ENCODE measurements around the gene AQP2. TPM values are rescaled to one million over a fixed set of nuclear protein-coding genes. Genes with fewer than 3 reads are reported as not detected.

The AQP2 gene
- total RNA-seq, 1 experiment from 2014 or later = not detected

- H3K4me1 ChIP-seq (replicated peaks) = peaks cover 14% of the 10 kb centered on the region
- H3K27me3 ChIP-seq (replicated peaks) = peaks cover 18% of the 10 kb centered on the region; the same call in 1 of the 2 replicates
- H3K27ac ChIP-seq = no peak within 1 kb of the TSS
- H3K4me3 ChIP-seq = no peak within 1 kb of the TSS
- DNase-seq (ENCODE audit: low read depth in 1 of 2, low spot score in 2 of 2) = no peak
- no peaks in the 10 kb centered on the region for H3K9me3 ChIP-seq (replicated peaks)
- no peaks in the 10 kb centered on the region for H3K36me3 ChIP-seq
Observed at GRCh38 chr12:49961111-49961922, 10.8 kb downstream of the AQP2 start, which contains the start of gene AQP5. Gene AQP5, plus strand, starts transcription at chr12:49961872. Its CDS starts 146 bp downstream, at chr12:49962018.

- peaks cover 18% of the 10 kb centered on the region; the same call in 1 of the 2 replicates for H3K27me3 ChIP-seq (replicated peaks)
Observed at GRCh38 chr12:49961993-49962764, 11.6 kb downstream of the AQP2 start.

GRCh38 chr12:49962861-49963765 lies 12.6 kb downstream of the AQP2 start:
- Histone ChIP-seq H3K4me1 (replicated peaks) (peaks cover 26% of the 10 kb centered on the region), H3K9me3 (replicated peaks) (no peaks in the 10 kb centered on the region), H3K36me3 (no peaks in the 10 kb centered on the region), H3K4me3 (no peak overlapping the region), H3K27me3 (replicated peaks) (peaks cover 18% of the 10 kb centered on the region; the same call in 1 of the 2 replicates), H3K27ac (no peak overlapping the region)
- no peak for DNase-seq (ENCODE audit: low read depth in 1 of 2, low spot score in 2 of 2)

More at GRCh38 chr12:49961993-49962764, 11.6 kb downstream of the AQP2 start:
- Histone ChIP-seq H3K4me3 (no peak overlapping the region), H3K4me1 (replicated peaks) (peaks cover 20% of the 10 kb centered on the region), H3K36me3 (no peaks in the 10 kb centered on the region), H3K27ac (no peak overlapping the region), H3K9me3 (replicated peaks) (no peaks in the 10 kb centered on the region)
- DNase-seq (ENCODE audit: low read depth in 1 of 2, low spot score in 2 of 2) = no peak

GRCh38 chr12:49963976-49964815 lies 13.7 kb downstream of the AQP2 start:
- Histone ChIP-seq H3K9me3 (replicated peaks) (no peaks in the 10 kb centered on the region), H3K4me3 (no peak overlapping the region), H3K27me3 (replicated peaks) (peaks cover 18% of the 10 kb centered on the region; the same call in 1 of the 2 replicates), H3K4me1 (replicated peaks) (peaks cover 25% of the 10 kb centered on the region), H3K27ac (no peak overlapping the region), H3K36me3 (no peaks in the 10 kb centered on the region)
- DNase-seq (ENCODE audit: low read depth in 1 of 2, low spot score in 2 of 2) = no peak

- Histone ChIP-seq H3K9me3 (replicated peaks) (no peaks in the 10 kb centered on the region), H3K27ac (no peak overlapping the region), H3K4me1 (replicated peaks) (peaks cover 17% of the 10 kb centered on the region), H3K36me3 (no peaks in the 10 kb centered on the region), H3K27me3 (replicated peaks) (peaks cover 24% of the 10 kb centered on the region; the same call in 1 of the 2 replicates), H3K4me3 (no peak overlapping the region)
- DNase-seq (ENCODE audit: low read depth in 1 of 2, low spot score in 2 of 2) = no peak
Observed at GRCh38 chr12:49964849-49965624, 14.5 kb downstream of the AQP2 start.

GRCh38 chr12:49965836-49966235 lies 15.3 kb downstream of the AQP2 start:
- H3K9me3 ChIP-seq (replicated peaks) = no peaks in the 10 kb centered on the region
- no peak overlapping the region for H3K27ac ChIP-seq
- no peaks in the 10 kb centered on the region for H3K36me3 ChIP-seq
- peaks cover 15% of the 10 kb centered on the region for H3K4me1 ChIP-seq (replicated peaks)
- H3K27me3 ChIP-seq (replicated peaks) = peaks cover 24% of the 10 kb centered on the region; the same call in 1 of the 2 replicates
- H3K4me3 ChIP-seq = no peak overlapping the region
- peak in 1 of 2 experiments; percentile 30 for DNase-seq (ENCODE audit: low read depth in 1 of 2, low spot score in 2 of 2)

GRCh38 chr12:49966511-49967041 lies 16.0 kb downstream of the AQP2 start:
- H3K9me3 ChIP-seq (replicated peaks) = no peaks in the 10 kb centered on the region
- H3K4me3 ChIP-seq = no peak overlapping the region
- DNase-seq (ENCODE audit: low read depth in 1 of 2, low spot score in 2 of 2) = peak in 1 of 2 experiments; percentile 18
- peaks cover 11% of the 10 kb centered on the region for H3K4me1 ChIP-seq (replicated peaks)
- no peak overlapping the region for H3K27ac ChIP-seq
- H3K27me3 ChIP-seq (replicated peaks) = peaks cover 22% of the 10 kb centered on the region; the same call in 1 of the 2 replicates
- H3K36me3 ChIP-seq = no peaks in the 10 kb centered on the region

GRCh38 chr12:49967042-49967776 lies 16.7 kb downstream of the AQP2 start:
- Histone ChIP-seq H3K4me1 (replicated peaks) (peaks cover 11% of the 10 kb centered on the region), H3K27ac (no peak overlapping the region), H3K4me3 (no peak overlapping the region), H3K27me3 (replicated peaks) (peaks cover 19% of the 10 kb centered on the region; the same call in 1 of the 2 replicates), H3K36me3 (no peaks in the 10 kb centered on the region), H3K9me3 (replicated peaks) (no peaks in the 10 kb centered on the region)
- peak; percentile 79 to 83 for DNase-seq (ENCODE audit: low read depth in 1 of 2, low spot score in 2 of 2)

- H3K36me3 ChIP-seq = no peaks in the 10 kb centered on the region
- peaks cover 11% of the 10 kb centered on the region for H3K4me1 ChIP-seq (replicated peaks)
- DNase-seq (ENCODE audit: low read depth in 1 of 2, low spot score in 2 of 2) = peak in 1 of 2 experiments; percentile 25
- no peaks in the 10 kb centered on the region for H3K9me3 ChIP-seq (replicated peaks)
- H3K4me3 ChIP-seq = no peak overlapping the region
- no peak overlapping the region for H3K27ac ChIP-seq
- peaks cover 22% of the 10 kb centered on the region; the same call in 1 of the 2 replicates for H3K27me3 ChIP-seq (replicated peaks)
Observed at GRCh38 chr12:49967777-49968250, 17.3 kb downstream of the AQP2 start.

GRCh38 chr12:49968471-49968870 lies 17.9 kb downstream of the AQP2 start:
- Histone ChIP-seq H3K27me3 (replicated peaks) (peaks cover 20% of the 10 kb centered on the region; the same call in 1 of the 2 replicates), H3K9me3 (replicated peaks) (no peaks in the 10 kb centered on the region), H3K36me3 (no peaks in the 10 kb centered on the region), H3K27ac (no peak overlapping the region), H3K4me1 (replicated peaks) (peaks cover 11% of the 10 kb centered on the region), H3K4me3 (no peak overlapping the region)
- no peak for DNase-seq (ENCODE audit: low read depth in 1 of 2, low spot score in 2 of 2)

- H3K27ac ChIP-seq = no peak overlapping the region
- no peak for DNase-seq (ENCODE audit: low read depth in 1 of 2, low spot score in 2 of 2)
- H3K4me3 ChIP-seq = no peak overlapping the region
- H3K4me1 ChIP-seq (replicated peaks) = peaks cover 12% of the 10 kb centered on the region
- H3K9me3 ChIP-seq (replicated peaks) = no peaks in the 10 kb centered on the region
- peaks cover 20% of the 10 kb centered on the region; the same call in 1 of the 2 replicates for H3K27me3 ChIP-seq (replicated peaks)
- H3K36me3 ChIP-seq = no peaks in the 10 kb centered on the region
Observed at GRCh38 chr12:49969027-49969426, 18.5 kb downstream of the AQP2 start.
